Vagina (tissue), 2 donors: ENCODE data around the gene MS4A6E. TPM values are rescaled to one million over a fixed set of nuclear protein-coding genes. Genes with fewer than 3 reads are reported as not detected.
A peak's percentile ranks its signal among the peaks of the same experiment; 100 is the strongest.

Source experiments
- DNase-seq, 2 donors: peaks; one replicate each; pipeline ENCODE4 v3.0.0-alpha.2; 2017; ENCODE audit errors: extremely low spot score in 2 of 2
- H3K27ac ChIP-seq: fragments of 200-600 bp; sonication (generic); one replicate; pipeline ENCODE4 v1.5.1; 2019
- H3K27me3 ChIP-seq: fragments of 200-600 bp; sonication (generic); one replicate; pipeline ENCODE4 v1.5.1; 2019
- H3K36me3 ChIP-seq, 2 donors: fragments of 200-600 bp; sonication (generic); one replicate each; pipeline ENCODE4 v1.5.1; 2017 to 2019
- H3K4me1 ChIP-seq: fragments of 200-600 bp; sonication (generic); one replicate; pipeline ENCODE4 v1.5.1; 2019
- H3K4me3 ChIP-seq, 2 donors: fragments of 200-600 bp; sonication (generic); 1 replicate in 1 of 2; 2 replicates in 1 of 2; pipeline ENCODE4 v1.5.1; 2016 to 2019
- H3K9me3 ChIP-seq: fragments of 200-600 bp; sonication (generic); one replicate; pipeline ENCODE4 v1.5.1; 2019
- CTCF ChIP-seq, 3 experiments: fragments of 450-650 bp in 2 of 3; fragments of 200-600 bp in 1 of 3; sonication (generic) in 1 of 3; IDR thresholded peaks; one replicate each; pipeline ENCODE4 v1.5.1; 2017 to 2019; ENCODE audit warnings: antibody characterized with exemption in 3 of 3, mild to moderate bottlenecking in 2 of 3, moderate library complexity in 2 of 3
- POLR2A ChIP-seq, 2 donors: fragments of 450-650 bp; IDR thresholded peaks; one replicate each; pipeline ENCODE4 v1.6.1; 2017; ENCODE audit warnings: antibody characterized with exemption in 2 of 2, mild to moderate bottlenecking in 2 of 2, moderate library complexity in 2 of 2
- POLR2AphosphoS5 ChIP-seq, 2 donors: sonication (generic); formaldehyde crosslinking; IDR thresholded peaks; one replicate each; pipeline ENCODE4 v1.9.0; 2017; ENCODE audit warnings: antibody characterized with exemption in 2 of 2, mild to moderate bottlenecking in 2 of 2, low read depth in 1 of 2; ENCODE audit not compliant: insufficient read depth in 1 of 2
- intact Hi-C: fragments of 100-400 bp; cut with DNase I; formaldehyde crosslinking; loops from one replicate; pipeline ENCODE4 v1.15.1; 2023
- total RNA-seq: library from RNA; depleted of rRNA; stranded (reverse); fragments of >200 nt; gene quantifications from one replicate; pipeline ENCODE4 v1.2.3, GENCODE V29; 2016

The MS4A6E gene
- total RNA-seq, 1 donor from 2014 or later: 3.4 TPM

- intact Hi-C loops: no loop called here
Measured at GRCh38 chr11:60334005-60334620, 7.1 kb downstream of the MS4A6E start.

GRCh38 chr11:60336767-60337391 is 9.8 kb downstream of the MS4A6E start:
- intact Hi-C loops: no loop called here
- no peaks in the 10 kb centered on the region for H3K27me3 ChIP-seq
- no peak overlapping the region for H3K27ac ChIP-seq
- TF ChIP-seq POLR2A (IDR thresholded peaks at IDR 0.05) (no peak), CTCF (IDR thresholded peaks at IDR 0.05) (no peak), POLR2AphosphoS5 (IDR thresholded peaks at IDR 0.05; ENCODE audit: insufficient read depth in 1 of 2, low read depth in 1 of 2) (no peak)
- H3K4me3 ChIP-seq: no peak overlapping the region
- no peaks in the 10 kb centered on the region for H3K4me1 ChIP-seq
- H3K9me3 ChIP-seq: no peaks in the 10 kb centered on the region
- DNase-seq: no peak
- H3K36me3 ChIP-seq: no peaks in the 10 kb centered on the region

More at GRCh38 chr11:60334005-60334620, 7.1 kb downstream of the MS4A6E start:
- Histone ChIP-seq H3K27me3 (no peaks in the 10 kb centered on the region), H3K36me3 (no peaks in the 10 kb centered on the region), H3K4me3 (no peak overlapping the region), H3K4me1 (no peaks in the 10 kb centered on the region), H3K27ac (no peak overlapping the region), H3K9me3 (no peaks in the 10 kb centered on the region)
- DNase-seq: no peak
- TF ChIP-seq CTCF (IDR thresholded peaks at IDR 0.05) (peak in 1 of 3 experiments; percentile 27), POLR2A (IDR thresholded peaks at IDR 0.05) (no peak)

GRCh38 chr11:60338053-60338452 is 11.0 kb downstream of the MS4A6E start:
- no peaks in the 10 kb centered on the region for H3K27me3 ChIP-seq
- no peaks in the 10 kb centered on the region for H3K9me3 ChIP-seq
- DNase-seq: no peak
- intact Hi-C loops: no loop called here
- TF ChIP-seq POLR2AphosphoS5 (IDR thresholded peaks at IDR 0.05; ENCODE audit: insufficient read depth in 1 of 2, low read depth in 1 of 2) (no peak), CTCF (IDR thresholded peaks at IDR 0.05) (no peak), POLR2A (IDR thresholded peaks at IDR 0.05) (no peak)
- H3K36me3 ChIP-seq: no peaks in the 10 kb centered on the region
- no peak overlapping the region for H3K27ac ChIP-seq
- no peaks in the 10 kb centered on the region for H3K4me1 ChIP-seq
- H3K4me3 ChIP-seq: no peak overlapping the region

GRCh38 chr11:60339356-60339755 is 12.3 kb downstream of the MS4A6E start:
- DNase-seq: no peak
- Histone ChIP-seq H3K4me3 (no peak overlapping the region), H3K27ac (no peak overlapping the region), H3K9me3 (no peaks in the 10 kb centered on the region), H3K4me1 (no peaks in the 10 kb centered on the region), H3K27me3 (no peaks in the 10 kb centered on the region), H3K36me3 (no peaks in the 10 kb centered on the region)
- TF ChIP-seq POLR2A (IDR thresholded peaks at IDR 0.05): no peak
- TF ChIP-seq CTCF (IDR thresholded peaks at IDR 0.05): no peak
- TF ChIP-seq POLR2AphosphoS5 (IDR thresholded peaks at IDR 0.05; ENCODE audit: insufficient read depth in 1 of 2, low read depth in 1 of 2): no peak
- intact Hi-C loops: no loop called here

- Histone ChIP-seq H3K4me3 (no peak overlapping the region), H3K27ac (no peak overlapping the region), H3K4me1 (no peaks in the 10 kb centered on the region), H3K36me3 (no peaks in the 10 kb centered on the region), H3K27me3 (no peaks in the 10 kb centered on the region), H3K9me3 (no peaks in the 10 kb centered on the region)
- TF ChIP-seq POLR2A (IDR thresholded peaks at IDR 0.05) (no peak), CTCF (IDR thresholded peaks at IDR 0.05) (no peak), POLR2AphosphoS5 (IDR thresholded peaks at IDR 0.05; ENCODE audit: insufficient read depth in 1 of 2, low read depth in 1 of 2) (no peak)
- intact Hi-C loops: no loop called here
- DNase-seq: no peak
Measured at GRCh38 chr11:60343094-60343704, 16.1 kb downstream of the MS4A6E start.
